ENCODE results near the gene MTNR1A. TPM values are rescaled to one million over a fixed set of nuclear protein-coding genes. Genes with fewer than 3 reads are reported as not detected.
A peak's percentile ranks its signal among the peaks of the same experiment; 100 is the strongest.

The MTNR1A gene
- total and polyA plus RNA-seq, 9 of the 15 experiments (the other 6 are each of a cell fraction or from before 2014, with no cell fraction given), result 0.09 to 0.12 (median 0.10) TPM; not detected in 5

DNA sequence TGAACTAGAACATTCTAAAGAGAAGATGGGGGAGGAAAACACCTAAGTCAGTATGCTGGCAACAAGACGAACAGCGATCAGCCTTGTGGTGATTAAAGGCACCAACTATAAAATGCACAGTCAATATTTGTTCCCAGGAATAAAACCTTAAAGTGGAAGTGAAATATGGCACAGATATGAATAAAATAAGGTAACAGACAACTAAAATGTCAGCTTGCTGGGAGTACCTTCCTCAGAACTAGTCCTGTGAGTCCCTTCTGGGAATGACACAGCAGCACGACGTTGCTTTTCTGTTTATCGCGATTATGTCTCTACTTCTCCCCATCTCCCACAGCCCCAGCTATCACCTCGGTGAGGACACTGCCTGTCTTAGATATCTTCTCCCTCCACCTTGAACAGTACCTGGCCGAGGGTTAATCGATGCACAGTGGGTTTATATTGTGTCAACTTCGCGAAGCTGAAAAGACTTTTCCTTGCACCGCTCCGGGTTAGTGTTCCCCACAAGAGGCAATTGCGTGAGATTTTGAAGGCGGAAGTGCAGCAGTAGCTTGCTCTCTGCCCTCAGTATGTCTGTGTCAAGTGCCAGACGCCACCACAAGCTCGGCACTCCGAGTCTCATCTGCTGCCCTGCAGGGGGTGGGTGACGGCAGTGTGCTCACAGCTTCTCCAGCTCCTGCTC is 17.4 kb downstream of the MTNR1A start (continued):
- no peak for TF ChIP-seq MYC (IDR thresholded peaks at IDR 0.05; ENCODE audit: low read depth, low read length)
- no peak for TF ChIP-seq MYC (CRISPR knock-in tag; IDR thresholded peaks at IDR 0.05; ENCODE audit: borderline replicate concordance, low read depth)
- TF ChIP-seq, protein P1, sequence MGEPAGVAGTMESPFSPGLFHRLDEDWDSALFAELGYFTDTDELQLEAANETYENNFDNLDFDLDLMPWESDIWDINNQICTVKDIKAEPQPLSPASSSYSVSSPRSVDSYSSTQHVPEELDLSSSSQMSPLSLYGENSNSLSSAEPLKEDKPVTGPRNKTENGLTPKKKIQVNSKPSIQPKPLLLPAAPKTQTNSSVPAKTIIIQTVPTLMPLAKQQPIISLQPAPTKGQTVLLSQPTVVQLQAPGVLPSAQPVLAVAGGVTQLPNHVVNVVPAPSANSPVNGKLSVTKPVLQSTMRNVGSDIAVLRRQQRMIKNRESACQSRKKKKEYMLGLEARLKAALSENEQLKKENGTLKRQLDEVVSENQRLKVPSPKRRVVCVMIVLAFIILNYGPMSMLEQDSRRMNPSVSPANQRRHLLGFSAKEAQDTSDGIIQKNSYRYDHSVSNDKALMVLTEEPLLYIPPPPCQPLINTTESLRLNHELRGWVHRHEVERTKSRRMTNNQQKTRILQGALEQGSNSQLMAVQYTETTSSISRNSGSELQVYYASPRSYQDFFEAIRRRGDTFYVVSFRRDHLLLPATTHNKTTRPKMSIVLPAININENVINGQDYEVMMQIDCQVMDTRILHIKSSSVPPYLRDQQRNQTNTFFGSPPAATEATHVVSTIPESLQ (CRISPR knock-in tag; IDR thresholded peaks at IDR 0.05), result no peak
- TF ChIP-seq POLR2AphosphoS2 (IDR thresholded peaks at IDR 0.05; ENCODE audit: low read length), result no peak
- peak; percentile 88 for TF ChIP-seq CTBP1 (IDR thresholded peaks at IDR 0.05; ENCODE audit: borderline replicate concordance)
- TF ChIP-seq ZSCAN29 (IDR thresholded peaks at IDR 0.05), result no peak
- no peak for TF ChIP-seq SOX6 (IDR thresholded peaks at IDR 0.05)
- no peak for TF ChIP-seq ZNF124 (CRISPR knock-in tag; IDR thresholded peaks at IDR 0.05)
- TF ChIP-seq KLF10 (CRISPR knock-in tag; IDR thresholded peaks at IDR 0.05), result no peak
- TF ChIP-seq, protein P2, sequence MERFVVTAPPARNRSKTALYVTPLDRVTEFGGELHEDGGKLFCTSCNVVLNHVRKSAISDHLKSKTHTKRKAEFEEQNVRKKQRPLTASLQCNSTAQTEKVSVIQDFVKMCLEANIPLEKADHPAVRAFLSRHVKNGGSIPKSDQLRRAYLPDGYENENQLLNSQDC (CRISPR knock-in tag; IDR thresholded peaks at IDR 0.05), result no peak
- TF ChIP-seq, protein P3, sequence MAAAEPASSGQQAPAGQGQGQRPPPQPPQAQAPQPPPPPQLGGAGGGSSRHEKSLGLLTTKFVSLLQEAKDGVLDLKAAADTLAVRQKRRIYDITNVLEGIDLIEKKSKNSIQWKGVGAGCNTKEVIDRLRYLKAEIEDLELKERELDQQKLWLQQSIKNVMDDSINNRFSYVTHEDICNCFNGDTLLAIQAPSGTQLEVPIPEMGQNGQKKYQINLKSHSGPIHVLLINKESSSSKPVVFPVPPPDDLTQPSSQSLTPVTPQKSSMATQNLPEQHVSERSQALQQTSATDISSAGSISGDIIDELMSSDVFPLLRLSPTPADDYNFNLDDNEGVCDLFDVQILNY (CRISPR knock-in tag; IDR thresholded peaks at IDR 0.05), result no peak
- no peak for TF ChIP-seq NFXL1 (CRISPR knock-in tag; IDR thresholded peaks at IDR 0.05)
- no peak for TF ChIP-seq SRSF3 (IDR thresholded peaks at IDR 0.05; ENCODE audit: insufficient read depth, low read length)
- 0 out of 2 replicates have a peak, but pooled peaks have one; percentile 20 for TF ChIP-seq GATAD2B (IDR thresholded peaks at IDR 0.05; ENCODE audit: borderline replicate concordance)
- TF ChIP-seq NCOA4 (IDR thresholded peaks at IDR 0.05; ENCODE audit: partially characterized antibody), result no peak
- TF ChIP-seq ZNF589 (CRISPR knock-in tag; IDR thresholded peaks at IDR 0.05; ENCODE audit: low read depth), result 0 out of 2 replicates have a peak, but pooled peaks have one; percentile 35
- TF ChIP-seq TCF7L2 (IDR thresholded peaks at IDR 0.05; ENCODE audit: low read depth, low read length), result no peak
- TF ChIP-seq, protein P4, sequence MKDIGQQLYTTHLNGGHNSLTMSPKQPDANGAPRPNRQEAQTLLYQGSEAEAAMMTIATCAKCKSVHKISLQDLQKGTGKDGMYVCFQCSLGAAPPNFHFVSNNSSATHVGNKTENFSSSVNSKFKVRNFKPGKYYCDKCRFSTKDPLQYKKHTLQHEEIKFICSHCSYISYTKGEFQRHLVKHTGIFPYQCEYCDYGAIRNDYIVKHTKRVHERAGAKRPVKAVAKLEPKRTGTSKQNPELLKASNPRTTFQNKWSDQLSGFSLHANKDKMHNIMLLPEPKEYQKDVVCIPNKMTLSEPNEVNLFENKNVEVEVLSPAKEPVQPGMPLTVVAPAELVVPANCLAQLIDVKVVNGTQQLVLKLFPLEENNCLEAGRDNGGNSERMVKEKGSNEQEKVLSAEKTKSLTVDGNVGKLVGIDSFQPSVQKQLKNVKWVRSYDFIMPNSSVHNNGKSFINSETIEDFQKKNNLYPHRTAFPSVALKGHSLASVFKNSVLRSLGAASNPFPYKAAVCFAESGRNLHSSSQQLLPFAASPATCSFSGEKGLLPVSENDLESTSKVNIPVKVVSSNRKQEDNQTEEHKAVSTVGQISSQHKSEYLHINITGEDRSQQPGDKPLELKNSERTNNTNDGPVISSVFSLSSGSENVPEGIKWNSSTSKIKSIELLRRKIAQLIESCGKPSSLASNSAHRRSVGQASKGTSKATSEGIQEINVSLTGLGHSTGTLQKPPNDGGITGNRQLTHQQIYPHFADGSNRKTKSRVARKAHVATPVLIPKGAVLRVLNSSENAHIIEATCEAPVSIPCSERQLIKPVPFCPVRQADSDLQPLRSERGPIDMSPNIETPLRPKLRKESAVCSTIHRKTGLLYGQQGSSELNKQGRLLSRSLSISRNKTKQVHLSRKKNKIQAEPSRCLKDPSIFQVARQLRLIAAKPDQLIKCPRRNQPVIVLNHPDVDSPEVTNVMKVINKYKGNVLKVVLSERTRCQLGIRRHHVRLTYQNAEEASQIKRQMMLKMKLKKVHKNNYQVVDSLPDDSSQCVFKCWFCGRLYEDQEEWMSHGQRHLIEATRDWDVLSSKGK (CRISPR knock-in tag; IDR thresholded peaks at IDR 0.05), result no peak
- TF ChIP-seq, protein P5, sequence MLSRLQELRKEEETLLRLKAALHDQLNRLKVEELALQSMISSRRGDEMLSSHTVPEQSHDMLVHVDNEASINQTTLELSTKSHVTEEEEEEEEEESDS (CRISPR knock-in tag; IDR thresholded peaks at IDR 0.05), result no peak
- TF ChIP-seq SIN3B (IDR thresholded peaks at IDR 0.05; ENCODE audit: low read depth), result no peak
- no peak for TF ChIP-seq CSDE1 (IDR thresholded peaks at IDR 0.05)
- no peak for TF ChIP-seq SAP30 (IDR thresholded peaks at IDR 0.05; ENCODE audit: borderline replicate concordance, insufficient read depth, low read depth, low read length, poor library complexity, severe bottlenecking)
- TF ChIP-seq RBM15 (IDR thresholded peaks at IDR 0.05; ENCODE audit: insufficient read depth, low read length), result no peak
